NCI-H1930 (cell line): Measurements from ENCODE around the gene CEACAM3.
A peak's percentile ranks its signal among the peaks of the same experiment; 100 is the strongest.
"Not testable (repeated sequence)": the region's sequence is repeated elsewhere in the genome, so short reads cannot be mapped to it uniquely, and the experiment has no call there.

Source experiments
- DNase-seq, 2 experiments: peaks; one replicate each; lab custom pipeline; 2025; lab: John Stamatoyannopoulos, UW

CEACAM3 gene

GRCh38 chr19:41796362-41796761, at the start of gene CEACAM3:
Gene CEACAM3, plus strand, starts transcription at chr19:41796587. Its CDS starts 91 bp downstream, at chr19:41796678.
- DNase-seq = no peak

DNA sequence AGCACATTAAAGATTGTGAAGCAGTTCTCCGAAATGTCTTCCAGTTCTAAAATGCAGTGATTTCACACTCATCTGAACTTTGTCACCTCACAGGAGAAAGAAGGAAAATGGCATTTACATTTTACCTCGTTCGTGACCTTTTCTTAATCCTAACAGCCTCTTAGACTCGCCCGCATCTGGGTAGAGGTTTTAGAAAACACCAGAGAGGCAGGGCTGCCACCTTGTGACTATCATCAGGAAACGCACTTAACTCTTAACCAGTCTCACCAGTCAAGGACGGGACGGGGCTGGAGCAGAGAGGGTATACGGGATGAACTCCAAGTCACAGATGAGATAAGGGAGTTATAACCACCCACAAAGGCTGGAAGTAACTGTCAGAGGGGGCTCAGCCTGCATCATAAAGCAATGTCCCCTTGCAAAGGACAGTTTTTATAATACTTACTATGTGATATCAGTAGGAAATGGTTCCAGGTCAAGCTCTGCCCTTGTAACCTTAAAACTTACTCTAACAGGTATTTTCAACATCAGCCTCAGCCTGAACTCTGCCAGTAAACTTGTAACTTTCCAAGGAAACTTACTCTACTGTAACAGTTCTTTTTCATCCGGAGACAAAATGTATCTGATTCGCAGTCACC, 49.7 kb upstream of the CEACAM3 start:
- DNase-seq = peak; percentile 79 to 85

- DNase-seq = no peak
These were observed 48.4 kb upstream of the CEACAM3 start for GRCh38 chr19:41748012-41748411.

DNA sequence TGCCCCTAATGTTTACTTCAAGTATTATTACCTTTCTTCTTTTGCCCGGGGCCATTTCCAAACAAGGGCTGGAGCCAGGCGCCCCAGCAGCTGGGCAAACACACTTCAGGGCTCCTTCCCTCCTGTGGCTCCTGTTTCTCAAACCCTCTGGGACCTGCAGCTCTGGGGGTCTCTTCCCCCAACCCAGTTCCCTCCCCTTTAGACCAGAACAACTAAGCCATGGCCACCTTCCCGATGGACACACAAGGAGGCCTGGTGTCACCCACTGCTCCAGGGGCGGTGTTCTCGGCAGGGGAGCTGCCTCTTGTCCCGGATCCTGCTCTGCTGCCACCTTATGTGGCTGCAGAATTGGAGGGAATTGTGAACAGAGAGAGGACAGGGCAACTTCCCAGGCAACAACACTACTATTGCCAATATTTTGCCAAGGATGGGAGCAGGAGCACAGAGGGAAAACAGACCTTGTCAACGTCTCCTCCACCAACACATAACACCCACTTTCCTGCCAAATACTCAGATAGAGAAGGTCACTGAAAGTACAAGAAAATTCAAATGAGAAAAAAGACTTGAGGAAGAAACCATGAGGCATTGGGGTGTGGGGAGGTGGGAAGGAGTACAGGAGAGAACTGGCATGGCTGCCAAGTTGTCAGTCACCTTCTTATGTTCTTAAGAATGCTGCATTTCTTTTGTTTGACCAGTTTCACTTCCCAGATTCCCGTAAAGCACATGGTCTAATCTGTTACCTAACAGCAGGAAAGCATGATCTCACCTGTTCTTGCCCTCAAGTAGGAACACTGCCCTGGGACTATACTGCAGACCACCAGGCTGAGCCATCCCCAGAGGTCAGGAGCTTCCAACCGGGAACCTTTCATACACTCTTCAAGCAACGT, 45.9 kb upstream of the CEACAM3 start:
- DNase-seq = not testable (repeated sequence)

DNA sequence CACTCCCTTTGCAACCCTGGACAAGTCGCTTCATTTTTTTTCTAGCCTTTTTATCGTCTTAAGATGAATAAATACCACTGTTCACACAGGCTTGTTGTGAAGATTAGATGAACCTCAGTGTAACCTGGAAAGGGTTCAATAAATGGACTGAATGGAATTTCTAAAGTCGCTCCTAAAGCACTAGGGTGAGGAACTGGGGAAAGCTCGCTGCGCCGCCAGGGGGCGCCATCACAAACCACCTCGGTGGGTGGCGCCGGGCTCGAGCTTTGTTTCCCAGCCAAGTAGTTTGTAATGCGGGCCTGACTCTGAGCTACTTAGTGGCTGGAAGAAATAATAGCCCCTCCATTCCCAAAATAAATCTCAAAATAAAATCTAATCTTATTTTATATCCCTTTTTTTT, 43.2 kb upstream of the CEACAM3 start:
- DNase-seq = peak; percentile 32 to 75

DNA sequence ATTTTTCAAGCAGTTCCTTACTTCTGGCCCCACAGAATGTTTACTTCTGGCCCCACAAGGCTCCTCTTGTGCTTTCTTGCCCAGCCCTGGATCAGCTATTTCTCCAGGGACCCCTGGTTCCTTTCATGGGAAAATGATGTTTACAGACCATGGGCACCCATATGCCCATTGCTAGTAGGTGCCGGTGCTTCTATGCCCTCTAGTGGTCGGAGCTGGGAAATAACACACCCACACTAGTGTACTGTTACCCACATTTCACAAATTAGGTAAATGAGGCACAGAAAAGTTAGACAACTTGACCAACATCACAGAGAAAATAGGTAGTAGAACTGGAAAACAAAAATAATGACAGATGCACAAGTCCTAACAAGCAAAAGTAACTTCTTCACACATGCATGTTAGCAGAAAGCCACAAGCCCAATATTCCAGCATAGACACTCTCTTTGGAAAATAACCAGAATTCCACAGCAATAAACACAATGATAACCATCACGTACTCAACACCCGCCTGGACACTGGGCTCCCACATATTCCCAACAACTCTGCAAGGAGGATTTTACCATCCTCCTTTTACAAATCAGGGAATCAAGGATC, 42.4 kb upstream of the CEACAM3 start:
- DNase-seq = peak; percentile 51 to 65

DNA sequence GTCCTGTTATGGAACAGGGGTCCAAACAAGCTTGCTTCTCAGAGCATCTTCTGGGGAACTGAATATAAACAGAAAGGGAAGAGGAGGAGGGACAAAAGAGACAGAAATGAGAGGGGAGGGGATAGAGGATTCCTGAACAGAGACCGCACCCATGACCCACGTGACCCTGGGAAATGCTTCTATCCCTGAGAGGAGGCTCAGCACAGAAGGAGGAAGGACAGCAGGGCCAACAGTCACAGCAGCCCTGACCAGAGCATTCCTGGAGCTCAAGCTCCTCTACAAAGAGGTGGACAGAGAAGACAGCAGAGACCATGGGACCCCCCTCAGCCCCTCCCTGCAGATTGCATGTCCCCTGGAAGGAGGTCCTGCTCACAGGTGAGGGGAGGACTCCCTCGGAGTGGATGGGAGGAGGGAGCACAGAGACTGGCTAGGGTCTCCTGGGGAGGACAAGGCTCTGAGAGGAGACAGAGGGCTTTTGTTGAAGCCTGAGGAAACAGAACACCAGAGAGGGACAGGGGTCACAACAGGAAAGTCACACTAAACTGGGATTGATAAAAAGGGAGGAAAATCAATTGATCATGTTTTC, 41.0 kb upstream of the CEACAM3 start, which contains the start of gene CEACAM6:
Gene CEACAM6, plus strand, starts transcription at position 203 of the 586 bp plus-strand sequence. Its CDS starts 109 bp downstream, at position 312.
- DNase-seq = no peak

DNA sequence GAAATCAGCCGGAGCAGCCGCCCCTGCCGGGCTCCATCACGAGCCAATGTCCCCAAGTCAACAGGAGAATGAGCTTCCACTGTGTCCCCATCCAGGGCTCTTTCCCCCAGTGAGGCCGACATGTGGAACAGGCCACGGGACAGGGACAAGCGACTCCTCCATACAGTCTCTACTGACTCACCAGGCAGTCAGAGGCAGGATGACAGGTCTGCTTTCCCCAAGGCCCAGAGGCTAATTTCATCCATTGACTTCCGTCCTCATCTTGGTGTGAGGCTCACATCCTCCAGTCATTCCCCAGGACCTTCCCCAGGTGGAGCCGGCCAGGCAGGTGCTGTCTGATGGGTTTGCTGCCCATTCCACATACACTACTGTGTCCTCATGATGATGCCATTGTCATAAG, 37.5 kb upstream of the CEACAM3 start:
- DNase-seq = no peak

DNA sequence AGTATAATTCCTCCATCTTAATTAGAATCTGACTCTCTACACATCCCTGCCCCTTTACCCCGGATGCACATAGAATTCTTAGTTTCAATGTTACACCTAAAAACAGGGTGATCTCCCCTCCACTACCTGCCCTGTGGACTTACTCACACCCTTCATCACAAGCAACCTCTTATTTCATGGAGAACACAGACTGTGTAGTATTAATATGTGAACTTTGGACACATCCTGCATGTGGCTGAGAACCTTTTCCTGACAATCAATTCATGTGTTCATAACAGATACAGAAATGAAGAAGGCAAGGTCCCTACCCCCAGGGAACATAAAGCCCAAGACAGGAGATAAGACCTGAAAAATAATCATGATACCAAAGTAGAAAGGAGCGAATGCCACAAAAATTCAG, 29.3 kb upstream of the CEACAM3 start:
- DNase-seq = no peak

GRCh38 chr19:41768105-41768504, 28.3 kb upstream of the CEACAM3 start:
- DNase-seq = not testable (repeated sequence)

- no peak for DNase-seq
These were observed 26.8 kb upstream of the CEACAM3 start for GRCh38 chr19:41769608-41770007.

DNA sequence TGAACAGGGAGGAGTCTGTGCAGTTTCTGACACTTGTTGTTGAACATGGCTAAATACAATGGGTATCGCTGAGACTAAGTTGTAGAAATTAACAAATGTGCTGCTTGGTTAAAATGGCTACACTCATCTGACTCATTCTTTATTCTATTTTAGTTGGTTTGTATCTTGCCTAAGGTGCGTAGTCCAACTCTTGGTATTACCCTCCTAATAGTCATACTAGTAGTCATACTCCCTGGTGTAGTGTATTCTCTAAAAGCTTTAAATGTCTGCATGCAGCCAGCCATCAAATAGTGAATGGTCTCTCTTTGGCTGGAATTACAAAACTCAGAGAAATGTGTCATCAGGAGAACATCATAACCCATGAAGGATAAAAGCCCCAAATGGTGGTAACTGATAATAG, 25.0 kb upstream of the CEACAM3 start:
- DNase-seq = no peak

GRCh38 chr19:41774515-41774980, 21.8 kb upstream of the CEACAM3 start:
- DNase-seq = no peak

- DNase-seq = no peak
These were observed 19.7 kb upstream of the CEACAM3 start for GRCh38 chr19:41776700-41777099.

DNA sequence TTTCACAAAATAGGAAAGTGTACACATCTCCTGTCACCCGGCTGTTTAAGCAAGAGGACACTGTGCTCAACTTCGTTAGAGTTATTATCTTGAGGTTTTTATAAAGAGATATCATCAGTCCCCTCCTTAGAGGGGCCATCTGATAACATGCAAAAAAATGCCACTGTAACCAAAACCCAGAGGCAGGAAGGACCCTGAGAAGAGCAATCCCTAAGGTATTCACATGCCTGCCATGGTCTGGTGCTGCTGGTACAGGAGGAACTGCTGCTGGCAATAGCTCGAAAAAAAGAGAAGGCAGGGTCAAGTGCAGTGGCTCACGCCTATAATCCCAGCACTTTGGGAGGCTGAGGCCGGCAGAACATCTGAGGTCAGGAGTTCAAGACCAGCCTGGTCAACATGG, 12.8 kb upstream of the CEACAM3 start:
- DNase-seq = no peak

DNA sequence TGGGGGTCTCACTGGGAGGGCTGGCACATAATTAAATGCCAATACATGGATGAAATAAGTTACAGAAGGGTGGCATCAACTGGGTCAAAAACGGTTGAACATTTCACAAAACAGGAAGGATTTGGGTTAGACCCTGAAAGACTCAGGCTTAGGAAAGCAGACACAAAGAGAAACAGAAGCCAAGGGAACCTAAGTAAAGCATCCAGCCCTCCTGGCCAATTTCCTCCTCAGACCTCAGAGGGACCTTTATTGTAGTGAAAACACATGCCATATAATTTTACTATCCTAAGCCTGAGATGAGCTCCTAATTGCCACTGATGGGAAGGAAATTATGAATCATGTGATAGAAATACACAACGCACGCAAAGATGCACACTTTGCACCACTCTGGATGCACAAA, 12.1 kb upstream of the CEACAM3 start:
- no peak for DNase-seq

DNA sequence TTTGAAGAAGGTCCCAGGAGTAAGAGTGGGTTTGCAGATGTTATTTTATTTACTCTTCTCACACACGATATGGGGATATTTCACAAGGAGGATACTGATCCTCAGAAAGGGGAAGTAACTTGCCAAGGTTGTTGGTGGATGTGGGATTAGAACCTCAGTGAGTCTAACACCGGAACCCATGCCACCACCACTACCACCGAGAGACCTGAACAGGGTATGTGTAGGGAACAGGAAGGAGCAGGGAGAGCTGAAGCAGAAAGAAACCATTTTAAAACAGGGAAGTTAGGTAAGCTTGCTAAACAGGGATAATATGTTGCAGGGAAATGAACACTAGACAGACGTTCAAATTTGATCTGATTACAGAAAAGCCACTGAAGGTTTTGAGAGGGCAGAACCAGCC, 11.6 kb upstream of the CEACAM3 start:
- DNase-seq = no peak

DNA sequence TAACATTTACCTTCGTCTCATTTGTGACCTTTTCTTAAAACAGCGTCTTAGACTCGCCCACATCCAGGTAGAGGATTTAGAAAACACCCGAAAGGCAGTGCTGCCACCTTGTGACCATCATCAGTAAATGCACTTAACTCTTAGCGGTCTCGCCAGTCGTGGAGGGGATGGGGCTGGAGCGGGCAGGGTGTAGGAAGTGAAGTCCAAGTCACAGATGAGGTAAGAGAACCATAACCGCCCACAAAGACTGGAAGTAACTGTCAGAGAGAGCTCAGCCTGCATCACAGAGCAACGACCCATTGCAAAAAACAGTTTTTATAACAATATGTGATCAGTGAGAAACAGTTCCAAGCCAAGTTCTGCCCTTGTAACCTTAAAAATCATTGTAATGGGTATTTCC, 10.7 kb upstream of the CEACAM3 start:
- peak; percentile 73 to 76 for DNase-seq

GRCh38 chr19:41787055-41787454, 9.3 kb upstream of the CEACAM3 start:
- DNase-seq = no peak

GRCh38 chr19:41788518-41788917, 7.9 kb upstream of the CEACAM3 start:
- DNase-seq = not testable (repeated sequence)

DNA sequence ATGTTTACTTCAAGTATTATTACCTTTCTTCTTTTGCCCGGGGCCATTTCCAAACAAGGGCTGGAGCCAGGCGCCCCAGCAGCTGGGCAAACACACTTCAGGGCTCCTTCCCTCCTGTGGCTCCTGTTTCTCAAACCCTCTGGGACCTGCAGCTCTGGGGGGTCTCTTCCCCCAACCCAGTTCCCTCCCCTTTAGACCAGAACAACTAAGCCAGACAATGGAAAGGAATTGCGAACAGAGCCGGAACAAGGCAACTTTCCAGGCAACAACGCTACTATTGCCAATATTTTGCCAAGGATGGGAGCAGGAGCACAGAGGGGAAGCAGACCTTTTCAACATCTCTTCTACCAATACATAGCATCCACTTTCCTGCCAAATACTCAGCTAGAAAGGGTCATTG, 7.3 kb upstream of the CEACAM3 start:
- DNase-seq = not testable (repeated sequence)
